ENCODE results near the gene AOC1.
A peak's percentile ranks its signal among the peaks of the same experiment; 100 is the strongest.

The AOC1 gene

GRCh38 chr7:150838965-150839650, 13.2 kb upstream of the AOC1 start (continued):
- TF ChIP-seq, protein P1, sequence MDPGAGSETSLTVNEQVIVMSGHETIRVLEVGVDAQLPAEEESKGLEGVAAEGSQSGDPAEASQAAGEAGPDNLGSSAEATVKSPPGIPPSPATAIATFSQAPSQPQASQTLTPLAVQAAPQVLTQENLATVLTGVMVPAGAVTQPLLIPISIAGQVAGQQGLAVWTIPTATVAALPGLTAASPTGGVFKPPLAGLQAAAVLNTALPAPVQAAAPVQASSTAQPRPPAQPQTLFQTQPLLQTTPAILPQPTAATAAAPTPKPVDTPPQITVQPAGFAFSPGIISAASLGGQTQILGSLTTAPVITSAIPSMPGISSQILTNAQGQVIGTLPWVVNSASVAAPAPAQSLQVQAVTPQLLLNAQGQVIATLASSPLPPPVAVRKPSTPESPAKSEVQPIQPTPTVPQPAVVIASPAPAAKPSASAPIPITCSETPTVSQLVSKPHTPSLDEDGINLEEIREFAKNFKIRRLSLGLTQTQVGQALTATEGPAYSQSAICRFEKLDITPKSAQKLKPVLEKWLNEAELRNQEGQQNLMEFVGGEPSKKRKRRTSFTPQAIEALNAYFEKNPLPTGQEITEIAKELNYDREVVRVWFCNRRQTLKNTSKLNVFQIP (CRISPR knock-in tag; IDR thresholded peaks at IDR 0.05; ENCODE audit: borderline replicate concordance, low read depth): no peak
- TF ChIP-seq ARNTL (CRISPR knock-in tag; IDR thresholded peaks at IDR 0.05; ENCODE audit: borderline replicate concordance, low read depth) (no peak), RARB (CRISPR knock-in tag; IDR thresholded peaks at IDR 0.05) (no peak), ISL1 (CRISPR knock-in tag; IDR thresholded peaks at IDR 0.05) (no peak), CREB5 (CRISPR knock-in tag; IDR thresholded peaks at IDR 0.05; ENCODE audit: low read depth) (no peak), OSR1 (CRISPR knock-in tag; IDR thresholded peaks at IDR 0.05) (no peak)

DNA sequence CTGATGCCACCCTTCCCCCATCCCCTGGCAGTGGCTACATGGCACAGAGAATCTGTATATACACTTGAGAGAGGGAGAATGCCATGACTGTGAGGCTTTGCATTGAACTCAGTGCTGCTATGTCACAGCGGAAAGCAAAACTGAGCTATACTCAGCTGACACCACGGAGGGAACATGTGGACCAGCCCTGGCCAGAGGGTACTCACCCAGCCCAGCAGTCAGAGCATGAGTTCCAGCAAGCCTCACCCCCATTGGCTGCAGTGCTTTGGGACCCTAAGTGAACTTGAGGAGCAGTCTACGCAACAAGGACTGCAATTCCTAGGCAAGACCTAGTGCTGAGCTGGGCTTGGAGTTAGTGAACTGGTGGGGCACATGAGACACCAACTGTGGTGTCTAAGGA, 10.3 kb upstream of the AOC1 start:
- ATAC-seq: no peak
- TF ChIP-seq, protein P2, sequence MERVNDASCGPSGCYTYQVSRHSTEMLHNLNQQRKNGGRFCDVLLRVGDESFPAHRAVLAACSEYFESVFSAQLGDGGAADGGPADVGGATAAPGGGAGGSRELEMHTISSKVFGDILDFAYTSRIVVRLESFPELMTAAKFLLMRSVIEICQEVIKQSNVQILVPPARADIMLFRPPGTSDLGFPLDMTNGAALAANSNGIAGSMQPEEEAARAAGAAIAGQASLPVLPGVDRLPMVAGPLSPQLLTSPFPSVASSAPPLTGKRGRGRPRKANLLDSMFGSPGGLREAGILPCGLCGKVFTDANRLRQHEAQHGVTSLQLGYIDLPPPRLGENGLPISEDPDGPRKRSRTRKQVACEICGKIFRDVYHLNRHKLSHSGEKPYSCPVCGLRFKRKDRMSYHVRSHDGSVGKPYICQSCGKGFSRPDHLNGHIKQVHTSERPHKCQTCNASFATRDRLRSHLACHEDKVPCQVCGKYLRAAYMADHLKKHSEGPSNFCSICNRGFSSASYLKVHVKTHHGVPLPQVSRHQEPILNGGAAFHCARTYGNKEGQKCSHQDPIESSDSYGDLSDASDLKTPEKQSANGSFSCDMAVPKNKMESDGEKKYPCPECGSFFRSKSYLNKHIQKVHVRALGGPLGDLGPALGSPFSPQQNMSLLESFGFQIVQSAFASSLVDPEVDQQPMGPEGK (CRISPR knock-in tag; IDR thresholded peaks at IDR 0.05; ENCODE audit: borderline replicate concordance): no peak
- no peak for TF ChIP-seq ZFP3 (CRISPR knock-in tag; IDR thresholded peaks at IDR 0.05)

DNA sequence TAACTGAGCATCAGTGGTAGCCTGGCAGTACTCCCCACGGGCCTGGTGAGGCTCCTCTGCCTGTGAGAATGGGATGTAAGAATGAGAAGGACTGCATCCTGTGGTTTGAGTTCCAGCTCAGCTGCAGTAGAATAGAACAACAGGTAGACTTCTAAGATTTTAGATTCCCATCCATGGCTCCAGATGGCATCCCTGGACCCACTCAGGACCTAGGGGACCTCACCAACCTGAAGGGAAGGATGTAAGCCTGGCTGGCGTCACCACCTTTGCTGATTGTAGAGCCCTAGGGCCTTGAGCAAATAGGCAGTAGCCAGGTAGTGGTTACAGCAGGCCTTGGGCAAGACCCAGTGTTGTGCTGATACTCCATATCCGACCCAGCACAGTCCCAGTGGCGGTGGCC, 9.6 kb upstream of the AOC1 start:
- TF ChIP-seq ZC3H10 (CRISPR knock-in tag; IDR thresholded peaks at IDR 0.05) (no peak), ESRRG (CRISPR knock-in tag; IDR thresholded peaks at IDR 0.05) (no peak), PPARA (CRISPR knock-in tag; IDR thresholded peaks at IDR 0.05; ENCODE audit: borderline replicate concordance) (no peak), CSRNP3 (CRISPR knock-in tag; IDR thresholded peaks at IDR 0.05) (no peak), BACH2 (CRISPR knock-in tag; IDR thresholded peaks at IDR 0.05; ENCODE audit: borderline replicate concordance) (no peak), ZNF8 (CRISPR knock-in tag; IDR thresholded peaks at IDR 0.05) (no peak), CREB5 (CRISPR knock-in tag; IDR thresholded peaks at IDR 0.05; ENCODE audit: low read depth) (no peak), RARB (CRISPR knock-in tag; IDR thresholded peaks at IDR 0.05) (no peak), ISL1 (CRISPR knock-in tag; IDR thresholded peaks at IDR 0.05) (no peak), ZNF70 (CRISPR knock-in tag; IDR thresholded peaks at IDR 0.05) (no peak), OSR1 (CRISPR knock-in tag; IDR thresholded peaks at IDR 0.05) (no peak)
- TF ChIP-seq, protein P1 (CRISPR knock-in tag; IDR thresholded peaks at IDR 0.05; ENCODE audit: borderline replicate concordance, low read depth): no peak
- ATAC-seq: no peak

GRCh38 chr7:150845421-150845861, 6.9 kb upstream of the AOC1 start:
- ATAC-seq: peak; percentile 61
- TF ChIP-seq TOX (CRISPR knock-in tag; IDR thresholded peaks at IDR 0.05; ENCODE audit: borderline replicate concordance) (no peak), TCF4 (CRISPR knock-in tag; IDR thresholded peaks at IDR 0.05; ENCODE audit: borderline replicate concordance) (0 out of 2 replicates have a peak, but pooled peaks have one; percentile 11)
